Hematopoietic multipotent progenitor cell (in vitro differentiated cells): Measurements from ENCODE around the gene CYGB. TPM values are rescaled to one million over a fixed set of nuclear protein-coding genes. Genes with fewer than 3 reads are reported as not detected.

Source experiments
- DNase-seq, 3 donors: peaks; one replicate each; pipeline ENCODE4 v3.0.0-alpha.2; 2011 to 2015; ENCODE audit warnings: low read depth in 2 of 3, low spot score in 2 of 3
- total RNA-seq: library from RNA; depleted of rRNA; stranded (reverse); fragments of >200 nt; gene quantifications from one replicate; pipeline ENCODE4 v1.2.3, GENCODE V29; 2012

CYGB gene
- total RNA-seq, 1 donor: 1.1 TPM

DNA sequence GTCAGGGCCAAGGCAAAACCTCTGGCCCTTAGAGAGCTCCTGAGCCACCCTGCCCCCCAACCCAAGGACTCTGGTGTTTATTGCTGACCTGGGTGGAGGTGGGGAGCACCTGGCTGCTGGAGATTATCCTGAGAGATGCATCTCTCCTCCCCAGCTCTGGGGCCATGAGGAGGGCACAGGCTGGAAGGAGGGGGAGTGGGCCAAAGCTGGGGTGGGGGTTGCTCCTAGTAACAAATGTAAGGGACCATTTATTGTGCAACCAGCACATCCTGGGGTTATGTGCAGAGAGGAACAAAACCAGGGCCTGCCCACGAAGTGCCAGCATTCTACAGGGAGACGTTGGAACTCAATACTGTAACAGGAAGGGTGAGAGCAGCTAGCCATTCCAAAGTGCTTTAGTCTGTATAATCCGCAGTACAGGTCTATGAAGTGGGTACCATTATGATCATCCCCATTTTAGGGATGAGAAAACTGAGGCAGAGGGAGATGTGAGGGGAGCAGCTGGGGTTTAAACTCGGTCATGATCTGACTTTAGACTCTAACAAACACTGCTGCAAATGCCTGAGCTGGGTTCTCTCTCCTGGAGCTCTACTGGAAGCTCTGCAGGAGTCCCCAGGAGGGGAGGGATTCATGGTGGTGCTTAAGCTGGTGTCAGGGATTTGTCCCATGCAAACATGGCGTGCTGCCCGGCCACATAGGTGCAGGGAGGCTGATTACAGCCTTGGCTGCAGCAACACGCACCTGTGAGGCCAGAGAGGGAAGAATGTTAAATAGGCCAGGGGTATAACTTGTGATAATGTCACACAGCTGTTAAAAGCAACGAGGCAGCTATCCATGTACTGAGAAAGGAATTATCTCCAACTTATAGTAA, 34.9 kb downstream of the CYGB start:
- DNase-seq: no peak

DNA sequence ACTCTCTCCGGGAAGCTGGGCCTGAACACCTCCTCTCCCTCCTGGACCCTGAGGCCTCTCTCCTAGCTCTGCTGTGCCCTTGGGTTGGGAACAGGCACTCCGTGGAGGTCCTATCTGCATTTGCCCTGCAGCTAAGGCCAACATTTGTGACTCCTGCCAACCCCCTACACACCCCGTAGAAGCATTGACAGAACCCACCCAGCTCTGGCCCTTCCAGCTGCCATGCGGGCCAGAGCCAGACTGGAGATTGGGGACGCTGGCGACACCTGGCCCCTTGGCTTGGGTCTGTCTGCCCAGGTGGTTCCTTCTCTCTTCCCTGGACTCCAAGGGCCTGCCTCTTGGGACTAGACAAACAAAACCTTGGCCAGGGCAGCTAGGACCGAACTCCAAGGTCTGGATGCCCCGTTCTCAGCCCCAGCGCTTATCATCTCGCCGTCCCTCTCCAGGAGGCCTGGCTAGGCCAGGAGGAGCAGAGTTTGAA, 35.6 kb downstream of the CYGB start:
- no peak for DNase-seq

DNA sequence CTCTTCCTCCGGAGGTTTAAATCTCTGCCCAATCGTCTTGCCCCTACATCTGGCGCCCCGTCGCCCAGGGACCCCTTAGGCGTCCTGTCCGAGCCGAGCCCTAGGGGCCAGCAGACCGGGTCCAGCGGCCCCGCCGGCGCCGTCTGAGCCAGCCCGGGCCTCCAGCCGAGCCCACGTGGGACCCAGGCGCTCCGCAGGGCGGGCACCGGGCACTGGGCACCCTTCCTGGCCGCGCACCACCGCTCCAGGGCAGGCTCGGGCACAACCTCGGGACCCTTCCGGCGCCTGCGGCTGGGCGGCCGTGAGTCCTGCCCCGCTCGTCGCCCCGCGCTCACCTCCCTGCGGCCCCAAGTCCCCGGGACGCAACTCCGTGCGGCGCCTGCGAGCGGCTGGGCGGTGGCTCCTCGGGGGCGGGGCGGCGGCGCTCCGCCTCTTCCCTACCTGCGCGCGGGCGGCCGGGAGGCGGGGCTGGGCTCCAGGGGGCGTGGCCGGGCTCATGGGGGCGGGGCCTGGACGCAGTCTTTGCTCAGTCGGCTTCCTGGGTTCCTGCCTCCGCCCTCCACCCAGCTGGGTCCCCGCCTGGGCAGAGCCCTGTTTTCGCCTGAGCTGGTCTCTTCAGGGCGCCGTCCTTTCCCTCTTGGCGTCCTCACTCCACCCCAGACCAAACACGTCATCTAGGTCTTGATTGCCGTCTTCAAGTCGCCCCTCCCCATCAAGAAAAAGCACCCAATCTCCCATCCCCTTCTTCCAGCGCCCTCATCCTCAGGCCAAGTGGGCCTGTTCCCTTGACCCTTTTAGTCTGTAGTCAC, 36.3 kb downstream of the CYGB start, which contains the start of gene RHBDF2:
Gene RHBDF2, minus strand, starts transcription at position 406 of the 809 bp plus-strand sequence. CDS start 19,899 bp downstream, outside the sequence.
- DNase-seq: peak; percentile 76 to 90 (median 80)

DNA sequence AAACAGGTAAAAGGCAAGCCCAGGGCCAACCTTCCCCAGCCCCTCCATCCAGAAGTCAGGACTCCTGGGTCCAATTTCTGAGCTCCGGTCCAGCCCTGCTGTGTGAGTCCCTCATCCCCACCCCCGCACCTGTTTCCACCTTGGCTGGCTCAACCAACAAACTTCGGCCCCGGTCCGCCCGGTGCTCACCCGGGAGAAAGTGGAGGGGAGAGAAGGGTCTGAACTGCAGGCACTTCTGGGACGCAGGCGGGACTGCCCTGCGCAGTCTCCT, 36.8 kb downstream of the CYGB start:
- DNase-seq: no peak

- DNase-seq: no peak
Observed at GRCh38 chr17:76500074-76500746, 37.3 kb downstream of the CYGB start.

GRCh38 chr17:76499267-76499667, 38.2 kb downstream of the CYGB start:
- no peak for DNase-seq

DNA sequence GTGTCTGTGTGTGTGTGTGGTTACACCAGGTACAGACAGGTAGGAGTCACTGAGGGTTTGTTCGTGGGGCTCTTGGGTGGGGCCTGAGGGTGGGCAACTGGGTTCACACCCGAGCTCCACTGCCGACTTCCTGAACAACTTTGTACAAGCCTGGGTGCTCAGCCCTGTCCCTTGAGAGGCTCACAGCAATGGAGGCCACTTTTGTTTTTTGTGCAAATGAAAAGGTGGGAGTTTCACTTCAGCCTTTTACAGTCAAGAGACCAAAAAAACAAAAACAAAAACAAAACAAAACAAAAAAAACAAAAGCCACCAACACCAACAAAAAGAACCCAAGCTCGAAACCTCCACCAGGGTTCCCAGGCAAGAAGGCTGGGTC, 38.6 kb downstream of the CYGB start:
- DNase-seq: no peak

- DNase-seq: no peak
Observed at GRCh38 chr17:76497979-76498875, 39.3 kb downstream of the CYGB start.

DNA sequence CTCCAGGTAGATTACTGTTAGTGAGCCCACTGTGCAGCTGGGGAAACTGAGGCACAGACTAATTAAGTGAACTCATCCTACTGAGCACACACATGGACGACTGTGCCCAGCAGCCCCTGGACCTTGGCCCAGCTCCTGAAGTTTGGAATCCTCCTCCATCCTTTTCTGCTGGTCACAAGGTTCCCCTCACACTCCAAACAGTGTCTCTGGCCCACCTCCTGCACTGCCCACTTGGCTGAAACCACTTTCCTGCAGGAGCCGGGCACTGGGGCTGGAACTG, 39.9 kb downstream of the CYGB start:
- no peak for DNase-seq

DNA sequence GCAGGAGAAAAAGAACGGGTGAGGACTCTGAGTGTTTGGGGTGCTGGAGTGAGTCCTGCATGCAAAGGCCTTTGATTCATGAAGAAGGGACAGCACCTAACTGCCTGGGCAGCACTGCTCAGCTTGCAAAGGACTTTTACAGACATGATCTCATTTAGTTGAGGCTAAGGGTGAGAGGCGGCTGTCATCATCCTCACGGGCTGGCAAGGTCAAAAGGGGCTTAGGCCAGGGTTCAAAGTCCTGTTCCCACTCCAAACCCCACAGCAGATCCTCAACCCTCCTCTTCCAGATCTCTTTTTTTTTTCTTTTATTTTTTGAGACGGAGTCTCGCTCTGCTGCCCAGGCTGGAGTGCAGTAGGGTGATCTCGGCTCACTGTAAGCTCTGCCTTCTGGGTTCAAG, 41.0 kb downstream of the CYGB start:
- DNase-seq: no peak

DNA sequence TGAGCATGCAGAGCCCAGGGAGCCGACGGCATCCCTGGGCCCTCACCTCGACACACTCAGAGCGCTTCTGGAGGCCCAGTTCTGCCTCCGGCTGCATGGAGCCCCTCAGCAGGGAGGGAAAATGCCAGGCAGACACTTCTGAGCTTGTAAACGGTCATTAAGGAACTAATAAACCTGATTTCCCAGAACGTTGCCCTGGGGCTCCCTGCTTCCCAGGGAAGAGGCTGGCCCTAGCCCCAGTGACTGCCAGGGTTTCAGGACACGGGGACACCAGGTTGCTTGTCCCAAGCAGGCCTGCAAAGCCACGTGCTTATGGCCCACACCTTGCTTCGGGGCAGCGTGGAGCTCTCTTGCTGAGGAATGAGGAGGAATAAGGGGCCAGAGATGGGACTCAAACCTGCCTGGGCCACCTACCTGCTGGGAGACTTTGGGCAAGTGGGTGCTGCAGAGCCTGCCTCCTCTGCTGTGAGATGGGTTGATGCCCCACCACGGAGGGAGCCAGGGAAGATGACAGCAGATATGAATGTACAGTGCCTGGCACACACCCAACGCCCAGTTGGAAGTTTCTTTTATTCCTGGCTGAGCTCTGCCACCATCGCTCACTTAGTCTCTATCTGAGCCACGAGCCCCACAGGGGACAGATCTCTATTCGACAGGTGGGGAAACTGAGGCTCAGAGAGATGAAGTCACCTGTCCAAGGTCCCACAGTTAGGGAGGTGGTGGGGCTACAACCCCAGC, 41.7 kb downstream of the CYGB start:
- DNase-seq: no peak

DNA sequence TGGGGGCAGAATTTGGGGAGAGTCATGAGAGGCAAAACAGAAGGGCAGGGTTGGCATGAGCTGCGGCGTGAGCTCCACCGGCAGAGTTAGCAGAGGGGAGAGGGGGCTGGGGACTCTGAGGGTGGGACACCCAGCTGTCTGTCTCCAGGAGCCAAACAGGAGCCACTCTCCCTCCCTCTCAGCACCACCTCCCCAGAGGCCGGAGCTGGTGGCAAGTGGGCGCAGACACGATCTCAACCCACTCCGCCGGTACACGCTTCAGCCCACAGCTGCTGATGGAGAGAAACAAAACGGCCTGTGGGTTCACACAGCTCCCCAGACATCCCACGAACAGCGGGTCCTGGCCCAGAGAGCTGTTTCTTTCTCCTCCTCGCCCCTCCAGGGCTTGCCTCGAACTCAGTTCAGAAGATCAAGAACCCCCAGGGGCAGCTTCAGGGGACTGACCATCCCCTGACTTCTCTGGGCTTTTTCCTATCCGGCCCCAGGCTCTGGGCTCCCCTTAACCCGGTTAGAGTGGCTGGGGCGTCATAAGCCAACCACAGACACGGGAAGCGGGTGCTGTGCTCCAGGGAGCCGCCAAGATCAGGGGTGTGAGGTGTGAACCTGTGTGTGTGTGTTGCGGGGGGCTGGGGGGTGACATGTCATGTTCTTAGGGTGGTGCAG, 43.9 kb downstream of the CYGB start:
- no peak for DNase-seq

- peak in 2 of 3 donors; percentile 80 to 82 for DNase-seq
Observed at GRCh38 chr17:76492989-76493501, 44.5 kb downstream of the CYGB start.

DNA sequence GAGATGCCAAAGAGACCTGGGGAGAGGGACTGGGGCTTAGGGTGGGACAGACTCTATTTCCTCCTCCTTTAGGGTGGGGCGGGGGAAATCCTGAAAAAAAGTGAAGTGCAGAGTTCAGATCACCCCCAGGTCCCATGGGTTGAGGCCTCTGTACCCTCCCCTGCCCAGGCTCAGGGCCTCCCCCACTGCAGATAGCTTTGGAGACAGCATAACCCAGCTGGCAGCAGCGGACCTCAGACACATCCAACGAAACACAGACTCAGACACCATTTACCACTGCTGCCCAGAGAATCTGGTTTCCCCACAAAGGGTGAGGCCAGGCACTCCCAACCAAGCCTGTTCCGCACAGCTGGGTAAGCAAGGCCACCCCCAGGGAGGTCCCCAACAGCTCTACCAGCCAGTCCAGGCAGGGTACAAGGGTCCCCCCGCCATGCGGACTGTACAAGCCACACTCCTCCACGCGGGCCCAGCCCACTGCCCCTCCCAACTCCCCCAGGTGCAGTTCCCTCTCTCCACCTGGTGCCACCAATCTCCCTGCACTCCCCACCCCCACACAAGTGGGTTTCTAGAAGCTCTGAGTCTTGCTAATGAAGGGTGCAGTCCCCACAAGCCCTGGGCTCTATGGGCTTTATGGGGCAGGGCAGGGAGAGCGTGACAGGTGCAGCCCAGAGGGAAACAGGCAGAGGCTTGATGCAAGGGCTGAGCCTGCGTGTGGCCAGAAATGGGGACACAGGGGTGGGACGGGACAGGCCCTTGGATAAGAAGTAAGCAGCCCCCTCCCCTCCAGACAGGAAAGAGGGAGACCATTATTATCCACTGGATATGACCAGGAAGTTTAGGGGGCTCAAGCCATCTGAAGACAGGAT, 45.2 kb downstream of the CYGB start:
- no peak for DNase-seq

DNA sequence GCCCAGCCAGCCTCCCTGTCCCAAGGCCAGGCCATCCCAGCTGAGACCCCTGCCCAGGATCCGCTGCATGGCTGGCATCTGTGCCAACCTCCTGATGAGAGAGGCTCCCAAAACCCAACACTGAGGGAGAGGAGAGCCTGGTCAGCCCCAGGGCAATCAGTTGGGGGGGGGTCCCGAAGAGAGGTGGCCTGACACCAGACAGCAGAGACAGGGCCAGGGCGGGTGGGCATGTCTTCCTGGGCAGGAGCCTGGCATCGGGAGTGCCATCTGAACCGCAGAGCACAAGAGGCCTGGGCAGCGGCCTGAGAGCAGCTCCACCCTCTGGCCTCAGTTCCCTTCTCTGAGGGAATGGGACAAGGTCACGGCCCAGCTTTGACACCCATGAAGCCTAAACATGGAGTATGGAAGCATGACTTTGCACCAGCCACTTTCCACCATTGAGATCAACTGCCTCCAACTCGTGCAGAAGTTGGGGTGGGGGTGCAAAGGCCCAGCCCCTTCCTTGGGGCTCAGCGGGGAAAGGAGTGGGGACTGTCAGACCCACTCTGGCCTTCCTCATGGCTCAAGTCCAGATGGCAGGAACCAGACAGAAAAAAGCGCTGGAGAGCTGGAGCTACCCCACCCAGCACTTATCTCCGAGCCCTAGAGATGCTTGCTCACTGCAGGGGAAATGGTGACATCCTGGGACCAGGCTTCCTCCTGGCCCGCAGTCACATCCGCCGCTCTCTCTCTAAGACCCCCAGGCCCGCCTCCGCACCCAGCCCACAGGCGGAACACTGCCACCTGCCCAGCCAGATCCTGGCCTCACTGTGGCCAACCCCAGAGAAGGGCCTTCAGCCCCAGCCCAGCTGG, 46.0 kb downstream of the CYGB start:
- DNase-seq: no peak

GRCh38 chr17:76490112-76490710, 47.3 kb downstream of the CYGB start:
- DNase-seq: no peak
